PC-9 (cell line): Measurements from ENCODE around the gene ACBD4. TPM values are rescaled to one million over a fixed set of nuclear protein-coding genes. Genes with fewer than 3 reads are reported as not detected.

ENCODE experiments used
- BruUV-seq: library from RNA; stranded (reverse); fragments of 400-500 nt; replicated peaks from 2 replicates; lab custom pipeline; 2021; lab: Mats Ljungman, UMichigan
- CTCF ChIA-PET: fragments of 300-600 bp; sonication (Branson Sonifier 250); formaldehyde crosslinking; loops from one replicate; lab custom pipeline; 2022; ENCODE audit warnings: antibody characterized with exemption; lab: Charles Lee
- POLR2A ChIA-PET: fragments of 300-600 bp; sonication (Branson Sonifier 250); formaldehyde crosslinking; loops from one replicate; lab custom pipeline; 2022; ENCODE audit warnings: antibody characterized with exemption; ENCODE audit not compliant: unreplicated experiment; lab: Charles Lee
- DNase-seq, 2 experiments: peaks; one replicate each; pipeline versions ENCODE4 v3.0.0 to v3.0.0-alpha.2; 2015 to 2022; ENCODE audit warnings: mixed read lengths in 1 of 2
- H2AFZ ChIP-seq: fragments of 200-600 bp; sonication (generic); 2 replicates; pipeline ENCODE4 v1.8.1; 2017; ENCODE audit warnings: antibody characterized with exemption
- H3F3A ChIP-seq: fragments of 200-600 bp; sonication (generic); 2 replicates; pipeline ENCODE4 v1.8.1; 2017; ENCODE audit warnings: antibody characterized with exemption, mild to moderate bottlenecking, low read depth; ENCODE audit not compliant: insufficient read depth
- H3K27ac ChIP-seq: fragments of 200-600 bp; sonication (generic); 2 replicates; pipeline ENCODE4 v1.6.1; 2016; ENCODE audit warnings: mixed run types
- H3K27me3 ChIP-seq: fragments of 200-600 bp; sonication (generic); 2 replicates; pipeline ENCODE4 v1.6.1; 2016; ENCODE audit warnings: low read depth, mixed run types; ENCODE audit not compliant: insufficient read depth
- H3K36me3 ChIP-seq: fragments of 200-600 bp; sonication (generic); 2 replicates; pipeline ENCODE4 v1.6.1; 2016; ENCODE audit warnings: low read depth, mixed run types
- H3K4me1 ChIP-seq: fragments of 200-600 bp; sonication (generic); replicated peaks from 2 replicates; pipeline ENCODE4 v1.6.1; 2016; ENCODE audit warnings: mixed run types; ENCODE audit not compliant: insufficient read depth
- H3K4me2 ChIP-seq: fragments of 200-600 bp; sonication (generic); 2 replicates; pipeline ENCODE4 v1.6.1; 2017; ENCODE audit warnings: mixed run types
- H3K4me3 ChIP-seq: fragments of 200-600 bp; sonication (generic); 2 replicates; pipeline ENCODE4 v1.6.1; 2016; ENCODE audit warnings: mixed run types
- H3K79me2 ChIP-seq: fragments of 200-600 bp; sonication (generic); 2 replicates; pipeline ENCODE4 v1.6.1; 2017; ENCODE audit warnings: low read depth, mixed run types
- H3K9me2 ChIP-seq: fragments of 200-600 bp; sonication (generic); 2 replicates; pipeline ENCODE4 v1.8.1; 2017; ENCODE audit warnings: mild to moderate bottlenecking; ENCODE audit not compliant: insufficient read depth
- H3K9me3 ChIP-seq: fragments of 200-600 bp; sonication (generic); 2 replicates; pipeline ENCODE4 v1.8.1; 2016; ENCODE audit warnings: low read depth; ENCODE audit not compliant: insufficient read depth
- H4K20me1 ChIP-seq: fragments of 200-600 bp; sonication (generic); 2 replicates; pipeline ENCODE4 v1.8.1; 2017; ENCODE audit not compliant: insufficient read depth
- CTCF ChIP-seq: fragments of 200-600 bp; sonication (generic); conservative IDR thresholded peaks from 2 replicates; pipeline ENCODE4 v1.6.1; 2017; ENCODE audit warnings: mixed run types, antibody characterized with exemption, mild to moderate bottlenecking, moderate library complexity
- EZH2 ChIP-seq: fragments of 200-600 bp; sonication (generic); IDR thresholded peaks from 2 replicates; pipeline ENCODE4 v1.8.0; 2017; ENCODE audit warnings: antibody characterized with exemption, low read depth
- intact Hi-C: fragments of 100-400 bp; cut with micrococcal nuclease; formaldehyde crosslinking; loops from one replicate; pipeline ENCODE4 v1.10.0; 2022; ENCODE audit not compliant: unreplicated experiment
- microRNA-seq: library from miRNA; unstranded; fragments of <30 nt; microRNA quantifications from one replicate; pipeline ENCODE4 v1.2.0, GENCODE V29; 2021; ENCODE audit warnings: borderline number of aligned reads, borderline replicate concordance
- total RNA-seq: library from RNA; stranded (reverse); gene quantifications from 2 replicates; pipeline ENCODE4 v1.2.3, GENCODE V29; 2021

Gene ACBD4
- total RNA-seq, 1 experiment from 2014 or later: 14.6 TPM

- H3K79me2 ChIP-seq: no peaks in the 10 kb centered on the region
- H3K4me3 ChIP-seq: no peak overlapping the region
- CTCF ChIA-PET: no interaction called here
- H3K9me3 ChIP-seq: no peaks in the 10 kb centered on the region
- H2AFZ ChIP-seq: no peak overlapping the region
- no peak overlapping the region for H3K4me2 ChIP-seq
- no TSS peak for BruUV-seq
- no peak for DNase-seq
- H3K4me1 ChIP-seq: peaks cover 15% of the 10 kb centered on the region
- peaks cover 30% of the 10 kb centered on the region for H3F3A ChIP-seq
- H3K27me3 ChIP-seq: no peaks in the 10 kb centered on the region
- H3K9me2 ChIP-seq: no peaks in the 10 kb centered on the region
- no peaks in the 10 kb centered on the region for H4K20me1 ChIP-seq
- POLR2A ChIA-PET: no interaction called here
- H3K36me3 ChIP-seq: no peaks in the 10 kb centered on the region
- no peak for TF ChIP-seq EZH2
- no peak for TF ChIP-seq CTCF
- intact Hi-C loops: no loop called here
- H3K27ac ChIP-seq: no peak overlapping the region
Observed at GRCh38 chr17:45186801-45187354, 51.4 kb downstream of the ACBD4 start.

- Histone ChIP-seq H3K4me2 (no peak overlapping the region), H3K36me3 (no peaks in the 10 kb centered on the region), H3K9me3 (no peaks in the 10 kb centered on the region), H3K27ac (no peak overlapping the region), H3K79me2 (no peaks in the 10 kb centered on the region), H3K27me3 (no peaks in the 10 kb centered on the region), H3K4me1 (peaks cover 4% of the 10 kb centered on the region), H4K20me1 (no peaks in the 10 kb centered on the region), H3K9me2 (no peaks in the 10 kb centered on the region), H3F3A (peaks cover 19% of the 10 kb centered on the region), H3K4me3 (no peak overlapping the region), H2AFZ (no peak overlapping the region)
- intact Hi-C loops: no loop called here
- DNase-seq: no peak
- POLR2A ChIA-PET: no interaction called here
- BruUV-seq: no TSS peak
- TF ChIP-seq CTCF (no peak), EZH2 (no peak)
- CTCF ChIA-PET: no interaction called here
Observed at GRCh38 chr17:45189009-45189408, 53.5 kb downstream of the ACBD4 start.

- H4K20me1 ChIP-seq: no peaks in the 10 kb centered on the region
- H3K79me2 ChIP-seq: no peaks in the 10 kb centered on the region
- no peak for DNase-seq
- ChIA-PET CTCF (no interaction called here), POLR2A (no interaction called here)
- no peaks in the 10 kb centered on the region for H3K4me1 ChIP-seq
- H2AFZ ChIP-seq: no peak overlapping the region
- H3F3A ChIP-seq: peaks cover 9% of the 10 kb centered on the region
- H3K27me3 ChIP-seq: no peaks in the 10 kb centered on the region
- H3K4me2 ChIP-seq: no peak overlapping the region
- H3K9me3 ChIP-seq: no peaks in the 10 kb centered on the region
- intact Hi-C loops: no loop called here
- H3K4me3 ChIP-seq: no peak overlapping the region
- no TSS peak for BruUV-seq
- H3K27ac ChIP-seq: no peak overlapping the region
- no peaks in the 10 kb centered on the region for H3K9me2 ChIP-seq
- TF ChIP-seq EZH2 (no peak), CTCF (no peak)
- no peaks in the 10 kb centered on the region for H3K36me3 ChIP-seq
Observed at GRCh38 chr17:45190503-45191255, 55.2 kb downstream of the ACBD4 start.

Small RNA genes lying within 50 kb of the gene (microRNA-seq; reads per million reads assigned to microRNA genes)
- gene MIR6784: 2.0 reads per million

Other genes with a start within 250 kb of the ACBD4 start
- gene EFTUD2, start 236.2 kb upstream of the ACBD4 start, total RNA-seq: 111 and 126 TPM in 2 replicates
- not detected in 2 replicates for gene GFAP, start 220.2 kb upstream of the ACBD4 start, total RNA-seq
- gene KIF18B, start 187.9 kb upstream of the ACBD4 start, total RNA-seq: 48.2 and 58.5 TPM in 2 replicates
- gene C1QL1, start 167.4 kb upstream of the ACBD4 start, total RNA-seq: 0.93 and 1.3 TPM in 2 replicates
- 57.9 and 68.8 TPM in 2 replicates for gene DCAKD, start 84.1 kb upstream of the ACBD4 start, total RNA-seq
- gene NMT1, start 74.4 kb upstream of the ACBD4 start, total RNA-seq: 103 and 132 TPM in 2 replicates
- 92.4 and 138 TPM in 2 replicates for gene PLCD3, start 3.2 kb upstream of the ACBD4 start, total RNA-seq
- 49.3 and 64.9 TPM in 2 replicates for gene HEXIM1, start 12.8 kb downstream of the ACBD4 start, total RNA-seq
- gene HEXIM2, start 26.2 kb downstream of the ACBD4 start, total RNA-seq: 22.4 and 32.2 TPM in 2 replicates
- gene FMNL1, start 86.2 kb downstream of the ACBD4 start, total RNA-seq: 12.9 and 18.7 TPM in 2 replicates
- gene SPATA32, start 126.4 kb downstream of the ACBD4 start, total RNA-seq: 0.35 and 0.48 TPM in 2 replicates
- 58.3 and 72.4 TPM in 2 replicates for gene MAP3K14, start 181.3 kb downstream of the ACBD4 start, total RNA-seq